GM12892 (cell line): ENCODE measurements around the gene LMX1A.

Source experiments
- POLR2A ChIP-seq: IDR thresholded peaks from 2 replicates; pipeline ENCODE4 v1.6.1; 2011; ENCODE audit warnings: low read depth, low read length, control low read depth
- POLR2AphosphoS5 ChIP-seq: IDR thresholded peaks from 2 replicates; pipeline ENCODE4 v1.6.1; 2011; ENCODE audit warnings: low read depth, low read length, control low read depth
- TAF1 ChIP-seq: IDR thresholded peaks from 2 replicates; pipeline ENCODE4 v1.6.1; 2011; ENCODE audit warnings: low read depth, mild to moderate bottlenecking, control low read depth, low read length, borderline replicate concordance

- TF ChIP-seq POLR2A, result no peak
- TF ChIP-seq POLR2AphosphoS5, result no peak
- no peak for TF ChIP-seq TAF1
Observed at GRCh38 chr1:165351863-165352441, 4.6 kb downstream of the LMX1A start.
